HEK293T (cell line): ENCODE results near the gene AIMP1.

Experiments
- ELF4 ChIP-seq: fragments of 450-650 bp; IDR thresholded peaks from 2 replicates; pipeline ENCODE4 v1.6.1; 2017; ENCODE audit warnings: antibody characterized with exemption
- FOXM1 ChIP-seq: fragments of 450-650 bp; IDR thresholded peaks from 2 replicates; pipeline ENCODE4 v1.6.1; 2017; ENCODE audit warnings: mild to moderate bottlenecking, borderline replicate concordance
- SP1 ChIP-seq: fragments of 450-650 bp; IDR thresholded peaks from 2 replicates; pipeline ENCODE4 v1.6.1; 2017
- SUZ12 ChIP-seq: fragments of 450-650 bp; IDR thresholded peaks from 2 replicates; pipeline ENCODE4 v1.6.1; 2016; ENCODE audit warnings: mild to moderate bottlenecking

DNA sequence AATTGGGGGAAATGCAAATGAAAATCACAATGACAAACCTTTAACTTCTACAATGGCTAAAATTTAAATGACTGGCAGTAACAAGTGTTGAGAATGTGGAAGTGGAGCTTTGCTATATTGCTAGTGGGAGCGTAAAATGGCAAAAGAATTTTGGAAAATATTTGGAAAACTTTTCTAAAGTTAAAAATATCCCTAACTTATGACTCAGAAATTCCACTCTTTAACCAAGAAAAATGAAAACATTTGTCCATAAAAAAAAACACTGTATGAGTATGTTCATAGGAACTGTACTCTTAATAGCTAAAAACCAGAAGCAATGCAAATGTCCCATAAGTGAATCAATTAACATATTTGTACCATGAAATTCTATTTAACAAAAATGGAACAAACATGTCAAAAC lies 4.0 kb upstream of the AIMP1 start:
- TF ChIP-seq SUZ12, result no peak
- TF ChIP-seq SP1, result no peak
- no peak for TF ChIP-seq ELF4
- TF ChIP-seq FOXM1, result no peak
